Measurements from ENCODE around the gene DYNC1I2.

DNA sequence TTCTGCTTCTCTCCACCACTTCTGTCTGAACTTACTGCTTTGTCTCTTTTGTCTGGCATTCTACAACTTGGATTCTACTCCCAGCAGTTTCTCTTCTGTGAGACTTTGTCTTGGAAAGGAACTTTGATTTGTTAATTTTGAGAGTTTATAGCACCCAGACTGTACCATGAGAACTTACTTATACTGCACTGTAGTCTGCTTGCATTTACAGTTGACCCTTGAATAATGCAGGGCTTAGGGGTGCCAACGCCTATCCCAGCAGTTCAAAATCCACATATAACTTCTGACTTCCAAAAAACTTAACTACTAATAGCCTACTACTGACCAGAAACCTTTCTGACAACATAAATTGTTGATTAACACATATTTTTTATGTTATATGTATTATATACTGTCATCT is 55.5 kb downstream of the DYNC1I2 start:
- TF ChIP-seq, protein P1, sequence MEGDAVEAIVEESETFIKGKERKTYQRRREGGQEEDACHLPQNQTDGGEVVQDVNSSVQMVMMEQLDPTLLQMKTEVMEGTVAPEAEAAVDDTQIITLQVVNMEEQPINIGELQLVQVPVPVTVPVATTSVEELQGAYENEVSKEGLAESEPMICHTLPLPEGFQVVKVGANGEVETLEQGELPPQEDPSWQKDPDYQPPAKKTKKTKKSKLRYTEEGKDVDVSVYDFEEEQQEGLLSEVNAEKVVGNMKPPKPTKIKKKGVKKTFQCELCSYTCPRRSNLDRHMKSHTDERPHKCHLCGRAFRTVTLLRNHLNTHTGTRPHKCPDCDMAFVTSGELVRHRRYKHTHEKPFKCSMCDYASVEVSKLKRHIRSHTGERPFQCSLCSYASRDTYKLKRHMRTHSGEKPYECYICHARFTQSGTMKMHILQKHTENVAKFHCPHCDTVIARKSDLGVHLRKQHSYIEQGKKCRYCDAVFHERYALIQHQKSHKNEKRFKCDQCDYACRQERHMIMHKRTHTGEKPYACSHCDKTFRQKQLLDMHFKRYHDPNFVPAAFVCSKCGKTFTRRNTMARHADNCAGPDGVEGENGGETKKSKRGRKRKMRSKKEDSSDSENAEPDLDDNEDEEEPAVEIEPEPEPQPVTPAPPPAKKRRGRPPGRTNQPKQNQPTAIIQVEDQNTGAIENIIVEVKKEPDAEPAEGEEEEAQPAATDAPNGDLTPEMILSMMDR (IDR thresholded peaks at IDR 0.05): no peak
- no peak for TF ChIP-seq POLR2AphosphoS5 (IDR thresholded peaks at IDR 0.05)
- no peak for TF ChIP-seq POLR2A (IDR thresholded peaks at IDR 0.05)

All from transverse colon (tissue), 4 donors.